ENCODE data around the gene GJB5. TPM values are rescaled to one million over a fixed set of nuclear protein-coding genes. Genes with fewer than 3 reads are reported as not detected.

The GJB5 gene
- total and polyA plus RNA-seq, 9 of the 15 experiments (the other 6 are each of a cell fraction or from before 2014, with no cell fraction given) = 0.04 TPM; not detected in 8

- Histone ChIP-seq H3K9me1 (ENCODE audit: control insufficient read depth, insufficient read depth, low read length) (no peaks in the 10 kb centered on the region), H4K20me1 (replicated peaks; ENCODE audit: control insufficient read depth, insufficient read depth, low read length) (peaks cover 4% of the 10 kb centered on the region; the same call in 1 of the 2 replicates), H2AFZ (ENCODE audit: low read depth, low read length) (no peak overlapping the region), H3K4me1 (replicated peaks in 1 of 2; ENCODE audit: control insufficient read depth in 2 of 2, insufficient read depth in 2 of 2, low read length in 2 of 2) (no peaks in the 10 kb centered on the region), H3K27ac (ENCODE audit: extremely low read depth, low read depth, low read length) (no peak overlapping the region), H3K4me2 (ENCODE audit: insufficient read depth, low read length) (no peak overlapping the region), H3K9me3 (replicated peaks; ENCODE audit: control insufficient read depth, insufficient read depth, low read depth, low read length) (no peaks in the 10 kb centered on the region), H3K36me3 (ENCODE audit: control insufficient read depth, insufficient read depth, low read length) (no peaks in the 10 kb centered on the region), H3K79me2 (ENCODE audit: control insufficient read depth, insufficient read depth, low read length) (no peaks in the 10 kb centered on the region), H3K9ac (ENCODE audit: insufficient read depth in 1 of 2, low read depth in 2 of 2, low read length in 2 of 2) (no peak overlapping the region), H3K27me3 (ENCODE audit: control insufficient read depth in 2 of 2, insufficient read depth in 2 of 2, low read length in 2 of 2) (peaks cover 26 to 41% of the 10 kb centered on the region in 2 experiments; a peak in 4 of 5 replicates), H3K4me3 (no peak overlapping the region)
- ChIA-PET POLR2A (no interaction called here), CTCF (ENCODE audit: low intra/inter-chr PET ratio) (no interaction called here)
- WGBS (ENCODE audit: insufficient coverage, low coverage, missing lambda C conversion rate) = 3% methylated on average over 9 of the region's 10 CpGs
- in situ Hi-C loops (cut with MboI) = no loop called here
- no peak for ATAC-seq
- no TSS peak for BruUV-seq (replicated peaks)
- no peak for FAIRE-seq
- intact Hi-C loops (cut with micrococcal nuclease) = no loop called here
- no peak for DNase-seq (ENCODE audit: extremely low read depth in 1 of 4, low spot score in 3 of 4)
- no peak for TF ChIP-seq XRCC5 (IDR thresholded peaks at IDR 0.05; ENCODE audit: low read depth, low read length)
- no peak for TF ChIP-seq ZFPM2 (CRISPR knock-in tag; IDR thresholded peaks at IDR 0.05)
- TF ChIP-seq ZNF449 (CRISPR knock-in tag; IDR thresholded peaks at IDR 0.05) = no peak
- TF ChIP-seq TCF15 (CRISPR knock-in tag; IDR thresholded peaks at IDR 0.05) = no peak
- TF ChIP-seq BRF2 (IDR thresholded peaks at IDR 0.05; ENCODE audit: borderline replicate concordance, insufficient read depth, insufficient read length) = no peak
- TF ChIP-seq ZNF717 (CRISPR knock-in tag; IDR thresholded peaks at IDR 0.05) = no peak
- no peak for TF ChIP-seq ZBTB2 (IDR thresholded peaks at IDR 0.05)
- no peak for TF ChIP-seq PML (IDR thresholded peaks at IDR 0.05; ENCODE audit: low read length)
- no peak for TF ChIP-seq KHSRP (IDR thresholded peaks at IDR 0.05)
- TF ChIP-seq ZFP91 (CRISPR knock-in tag; IDR thresholded peaks at IDR 0.05) = no peak
Measured at GRCh38 chr1:34736692-34737091, 18.2 kb upstream of the GJB5 start.

All from K562 (cell line).